Immature natural killer cell (primary cell): ENCODE measurements around the gene ABHD16B. TPM values are rescaled to one million over a fixed set of nuclear protein-coding genes. Genes with fewer than 3 reads are reported as not detected.
"Not testable (repeated sequence)": the region's sequence is repeated elsewhere in the genome, so short reads cannot be mapped to it uniquely, and the experiment has no call there.

ENCODE experiments used
- DNase-seq, 3 donors: peaks; one replicate each; pipeline ENCODE4 v3.0.0; 2022; ENCODE audit warnings: mixed read lengths in 1 of 3
- H3K27ac Mint-ChIP-seq, 6 donors: one replicate each; pipeline ENCODE4 v1.8.0; 2020; ENCODE audit warnings: mixed read lengths in 6 of 6, mild to moderate bottlenecking in 5 of 6, inconsistent platforms in 4 of 6, moderate library complexity in 3 of 6
- H3K27me3 Mint-ChIP-seq, 3 donors: one replicate each; pipeline ENCODE4 v1.8.0; 2020 to 2021; ENCODE audit warnings: low read depth in 3 of 3, mild to moderate bottlenecking in 3 of 3, mixed read lengths in 3 of 3, moderate library complexity in 3 of 3, inconsistent platforms in 1 of 3
- H3K36me3 Mint-ChIP-seq, 3 donors: one replicate each; pipeline ENCODE4 v1.8.0; 2020; ENCODE audit warnings: mixed read lengths in 3 of 3, inconsistent platforms in 2 of 3, mild to moderate bottlenecking in 2 of 3
- H3K4me1 Mint-ChIP-seq, 2 donors: one replicate each; pipeline ENCODE4 v1.8.0; 2020; ENCODE audit warnings: inconsistent platforms in 2 of 2, mild to moderate bottlenecking in 2 of 2, mixed read lengths in 2 of 2, moderate library complexity in 1 of 2
- H3K4me3 Mint-ChIP-seq, 5 donors: one replicate each; pipeline ENCODE4 v1.8.0; 2020; ENCODE audit warnings: mild to moderate bottlenecking in 5 of 5, mixed read lengths in 5 of 5, inconsistent platforms in 3 of 5, moderate library complexity in 3 of 5
- H3K9me3 Mint-ChIP-seq, 6 donors: one replicate each; pipeline ENCODE4 v1.8.0; 2020; ENCODE audit warnings: mild to moderate bottlenecking in 6 of 6, mixed read lengths in 6 of 6, inconsistent platforms in 4 of 6, moderate library complexity in 3 of 6
- polyA plus RNA-seq, 3 donors: library from polyadenylated mRNA; unstranded; fragments of 300-500 nt; fragmentation: Illumina TruSeq; gene quantifications; one replicate each; pipeline ENCODE4 v1.2.3, GENCODE V29; 2021

ABHD16B gene
- polyA plus RNA-seq, 3 donors from 2014 or later = 0.34 TPM; not detected in 2

GRCh38 chr20:63863798-63864544 lies 2.7 kb downstream of the ABHD16B start:
- Mint-ChIP-seq H3K4me1 (peaks cover 31 to 39% of the 10 kb centered on the region in 2 donors), H3K4me3 (peak overlapping the region; percentile 91 to 98 (median 97)), H3K9me3 (no peaks in the 10 kb centered on the region), H3K36me3 (peaks cover 0 to 9% (median 0%) of the 10 kb centered on the region in 3 donors), H3K27ac (peak overlapping the region; percentile 91 to 98 (median 95)), H3K27me3 (peaks cover 8 to 17% (median 9%) of the 10 kb centered on the region in 3 donors)
- peak; percentile 81 to 84 (median 84) for DNase-seq

GRCh38 chr20:63864545-63864977 lies 3.3 kb downstream of the ABHD16B start:
- H3K27me3 Mint-ChIP-seq = peaks cover 8 to 17% (median 9%) of the 10 kb centered on the region in 3 donors
- peaks cover 31 to 37% of the 10 kb centered on the region in 2 donors for H3K4me1 Mint-ChIP-seq
- peaks cover 5 to 9% (median 5%) of the 10 kb centered on the region in 3 donors for H3K36me3 Mint-ChIP-seq
- no peak for DNase-seq
- H3K9me3 Mint-ChIP-seq = no peaks in the 10 kb centered on the region
- H3K4me3 Mint-ChIP-seq = peak overlapping the region; percentile 91 to 98 (median 97)
- peak overlapping the region; percentile 91 to 98 (median 95) for H3K27ac Mint-ChIP-seq

- Mint-ChIP-seq H3K27me3 (peaks cover 8 to 17% (median 9%) of the 10 kb centered on the region in 3 donors), H3K27ac (peak within 1 kb of the TSS; percentile 91 to 98 (median 95)), H3K9me3 (no peaks in the 10 kb centered on the region), H3K4me1 (peaks cover 31 to 37% of the 10 kb centered on the region in 2 donors), H3K36me3 (peaks cover 5 to 10% (median 6%) of the 10 kb centered on the region in 3 donors), H3K4me3 (peak within 1 kb of the TSS; percentile 91 to 98 (median 97))
- DNase-seq = peak; percentile 96
These were observed 3.8 kb downstream of the ABHD16B start, which contains the start of gene TPD52L2 for GRCh38 chr20:63864978-63865640. Gene TPD52L2, plus strand, starts transcription at chr20:63865270. Its CDS starts 96 bp downstream, at chr20:63865366.

GRCh38 chr20:63867042-63867441 lies 5.7 kb downstream of the ABHD16B start:
- Mint-ChIP-seq H3K36me3 (peaks cover 7 to 16% (median 7%) of the 10 kb centered on the region in 3 donors), H3K4me3 (peak overlapping the region; percentile 35 to 98 (median 91)), H3K27ac (peak overlapping the region in 1 of 6 donors; percentile 7), H3K4me1 (peaks cover 31 to 37% of the 10 kb centered on the region in 2 donors), H3K27me3 (peaks cover 5 to 17% (median 9%) of the 10 kb centered on the region in 3 donors)
- not testable (repeated sequence) for DNase-seq, H3K9me3 Mint-ChIP-seq

- H3K4me1 Mint-ChIP-seq = peaks cover 28 to 34% of the 10 kb centered on the region in 2 donors
- peaks cover 8 to 15% (median 10%) of the 10 kb centered on the region in 3 donors for H3K36me3 Mint-ChIP-seq
- H3K9me3 Mint-ChIP-seq = no peaks in the 10 kb centered on the region
- peaks cover 5 to 15% (median 6%) of the 10 kb centered on the region in 3 donors for H3K27me3 Mint-ChIP-seq
- no peak for DNase-seq
- no peak overlapping the region for H3K4me3 Mint-ChIP-seq
- peak overlapping the region in 1 of 6 donors; percentile 3 for H3K27ac Mint-ChIP-seq
These were observed 7.0 kb downstream of the ABHD16B start for GRCh38 chr20:63868264-63868663.

- Mint-ChIP-seq H3K27me3 (no peaks in the 10 kb centered on the region), H3K9me3 (no peaks in the 10 kb centered on the region), H3K27ac (peak overlapping the region in 1 of 6 donors; percentile 40), H3K4me3 (no peak overlapping the region), H3K36me3 (peaks cover 16 to 29% (median 22%) of the 10 kb centered on the region in 3 donors), H3K4me1 (peaks cover under 1 to 4% of the 10 kb centered on the region in 2 donors)
- DNase-seq = no peak
These were observed 12.2 kb downstream of the ABHD16B start for GRCh38 chr20:63873477-63873971.

GRCh38 chr20:63874241-63874640 lies 12.9 kb downstream of the ABHD16B start:
- not testable (repeated sequence) for H3K4me3 Mint-ChIP-seq, H3K9me3 Mint-ChIP-seq, DNase-seq, H3K27me3 Mint-ChIP-seq, H3K27ac Mint-ChIP-seq, H3K4me1 Mint-ChIP-seq
- peaks cover 14 to 29% (median 20%) of the 10 kb centered on the region in 3 donors for H3K36me3 Mint-ChIP-seq

GRCh38 chr20:63876489-63877036 lies 15.3 kb downstream of the ABHD16B start:
- H3K4me3 Mint-ChIP-seq = no peak overlapping the region
- H3K4me1 Mint-ChIP-seq = peaks cover 0 to 2% of the 10 kb centered on the region in 2 donors
- H3K27ac Mint-ChIP-seq = no peak overlapping the region
- H3K9me3 Mint-ChIP-seq = no peaks in the 10 kb centered on the region
- no peak for DNase-seq
- H3K27me3 Mint-ChIP-seq = peaks cover 0 to 2% (median 0%) of the 10 kb centered on the region in 3 donors
- peaks cover 11 to 25% (median 16%) of the 10 kb centered on the region in 3 donors for H3K36me3 Mint-ChIP-seq

GRCh38 chr20:63877755-63878470 lies 16.6 kb downstream of the ABHD16B start:
- Mint-ChIP-seq H3K27ac (no peak overlapping the region), H3K9me3 (no peaks in the 10 kb centered on the region), H3K4me3 (no peak overlapping the region), H3K27me3 (peaks cover under 1 to 2% (median 2%) of the 10 kb centered on the region in 3 donors), H3K36me3 (peaks cover 8 to 19% (median 12%) of the 10 kb centered on the region in 3 donors), H3K4me1 (peaks cover 0 to 2% of the 10 kb centered on the region in 2 donors)
- DNase-seq = no peak

- H3K4me3 Mint-ChIP-seq = no peak overlapping the region
- no peak for DNase-seq
- H3K4me1 Mint-ChIP-seq = peaks cover 0 to 1% of the 10 kb centered on the region in 2 donors
- H3K27ac Mint-ChIP-seq = no peak overlapping the region
- no peaks in the 10 kb centered on the region for H3K9me3 Mint-ChIP-seq
- H3K27me3 Mint-ChIP-seq = peaks cover 2% of the 10 kb centered on the region in 3 donors
- H3K36me3 Mint-ChIP-seq = peaks cover 8 to 17% (median 9%) of the 10 kb centered on the region in 3 donors
These were observed 17.8 kb downstream of the ABHD16B start for GRCh38 chr20:63878899-63879663.

GRCh38 chr20:63880901-63881300 lies 19.6 kb downstream of the ABHD16B start:
- DNase-seq, H3K9me3 Mint-ChIP-seq, H3K27me3 Mint-ChIP-seq, H3K27ac Mint-ChIP-seq, H3K4me3 Mint-ChIP-seq, H3K36me3 Mint-ChIP-seq: not testable (repeated sequence)
- peaks cover 6 to 11% of the 10 kb centered on the region in 2 donors for H3K4me1 Mint-ChIP-seq

- Mint-ChIP-seq H3K9me3 (no peaks in the 10 kb centered on the region), H3K4me1 (peaks cover 6 to 11% of the 10 kb centered on the region in 2 donors), H3K4me3 (no peak overlapping the region), H3K27ac (no peak overlapping the region), H3K27me3 (peaks cover 2% of the 10 kb centered on the region in 3 donors), H3K36me3 (no peaks in the 10 kb centered on the region)
- no peak for DNase-seq
These were observed 20.3 kb downstream of the ABHD16B start for GRCh38 chr20:63881451-63882226.
